Neuron (in vitro differentiated cells): ENCODE measurements around the gene RAB40A.

Experiments used
- H2AFZ ChIP-seq: one replicate; pipeline ENCODE4 v1.6.1; 2013; ENCODE audit warnings: low read depth, mild to moderate bottlenecking, inconsistent platforms, low read length, moderate library complexity
- H3K27me3 ChIP-seq: one replicate; pipeline ENCODE4 v1.6.1; 2013; ENCODE audit warnings: low read length; ENCODE audit not compliant: insufficient read depth
- H3K36me3 ChIP-seq: one replicate; pipeline ENCODE4 v1.6.1; 2013; ENCODE audit warnings: low read length; ENCODE audit not compliant: insufficient read depth
- H3K4me1 ChIP-seq: one replicate; pipeline ENCODE4 v1.6.1; 2013; ENCODE audit warnings: low read length; ENCODE audit not compliant: insufficient read depth
- H3K4me3 ChIP-seq: 2 replicates; pipeline ENCODE4 v1.5.1; 2013; ENCODE audit warnings: mild to moderate bottlenecking, low read length, moderate library complexity
- H3K9me3 ChIP-seq: one replicate; pipeline ENCODE4 v1.6.1; 2013; ENCODE audit warnings: low read length

The RAB40A gene

GRCh38 chrX:103519389-103519788, at the start of gene RAB40A:
RAB40A (minus strand) TSS chrX:103519489; CDS start chrX:103500756, 18,733 bp downstream.
- Histone ChIP-seq H2AFZ (no peak within 1 kb of the TSS), H3K27me3 (no peaks in the 10 kb centered on the region), H3K4me1 (peaks cover 3% of the 10 kb centered on the region), H3K4me3 (no peak within 1 kb of the TSS), H3K9me3 (no peaks in the 10 kb centered on the region), H3K36me3 (no peaks in the 10 kb centered on the region)

GRCh38 chrX:103565752-103566151, 46.5 kb upstream of the RAB40A start:
- Histone ChIP-seq H3K27me3 (no peaks in the 10 kb centered on the region), H3K4me1 (no peaks in the 10 kb centered on the region), H3K4me3 (no peak overlapping the region), H3K36me3 (no peaks in the 10 kb centered on the region), H2AFZ (no peak overlapping the region), H3K9me3 (no peaks in the 10 kb centered on the region)

- Histone ChIP-seq H3K36me3 (no peaks in the 10 kb centered on the region), H3K27me3 (no peaks in the 10 kb centered on the region), H3K9me3 (no peaks in the 10 kb centered on the region), H3K4me3 (no peak overlapping the region), H3K4me1 (no peaks in the 10 kb centered on the region), H2AFZ (no peak overlapping the region)
Observed at GRCh38 chrX:103565197-103565596, 45.9 kb upstream of the RAB40A start.

- Histone ChIP-seq H3K4me3 (no peak overlapping the region), H3K9me3 (no peaks in the 10 kb centered on the region), H3K4me1 (no peaks in the 10 kb centered on the region), H3K27me3 (no peaks in the 10 kb centered on the region), H2AFZ (no peak overlapping the region), H3K36me3 (no peaks in the 10 kb centered on the region)
Observed at GRCh38 chrX:103562801-103563200, 43.5 kb upstream of the RAB40A start.

- Histone ChIP-seq H3K4me1 (no peaks in the 10 kb centered on the region), H3K27me3 (no peaks in the 10 kb centered on the region), H3K4me3 (no peak overlapping the region), H2AFZ (no peak overlapping the region), H3K9me3 (no peaks in the 10 kb centered on the region), H3K36me3 (no peaks in the 10 kb centered on the region)
Observed at GRCh38 chrX:103560256-103560655, 41.0 kb upstream of the RAB40A start.

GRCh38 chrX:103556963-103557612, 37.8 kb upstream of the RAB40A start:
- Histone ChIP-seq H3K36me3 (no peaks in the 10 kb centered on the region), H3K4me1 (peaks cover 2% of the 10 kb centered on the region), H3K4me3 (no peak overlapping the region), H3K27me3 (no peaks in the 10 kb centered on the region), H3K9me3 (no peaks in the 10 kb centered on the region), H2AFZ (no peak overlapping the region)

GRCh38 chrX:103554687-103555424, 35.6 kb upstream of the RAB40A start:
- Histone ChIP-seq H3K4me3 (peak overlapping the region; percentile 85), H2AFZ (peak overlapping the region; percentile 19), H3K4me1 (peaks cover 6% of the 10 kb centered on the region), H3K27me3 (no peaks in the 10 kb centered on the region), H3K9me3 (no peaks in the 10 kb centered on the region), H3K36me3 (no peaks in the 10 kb centered on the region)

- Histone ChIP-seq H2AFZ (no peak overlapping the region), H3K4me3 (no peak overlapping the region), H3K4me1 (peaks cover 6% of the 10 kb centered on the region), H3K27me3 (no peaks in the 10 kb centered on the region), H3K36me3 (no peaks in the 10 kb centered on the region), H3K9me3 (no peaks in the 10 kb centered on the region)
Observed at GRCh38 chrX:103552236-103552635, 32.9 kb upstream of the RAB40A start.

- Histone ChIP-seq H3K36me3 (no peaks in the 10 kb centered on the region), H3K9me3 (no peaks in the 10 kb centered on the region), H2AFZ (no peak overlapping the region), H3K4me3 (no peak overlapping the region), H3K27me3 (no peaks in the 10 kb centered on the region), H3K4me1 (peaks cover 6% of the 10 kb centered on the region)
Observed at GRCh38 chrX:103550415-103551051, 31.2 kb upstream of the RAB40A start.

GRCh38 chrX:103549916-103550315, 30.6 kb upstream of the RAB40A start:
- Histone ChIP-seq H3K4me1 (peaks cover 6% of the 10 kb centered on the region), H3K4me3 (no peak overlapping the region), H3K9me3 (no peaks in the 10 kb centered on the region), H3K36me3 (no peaks in the 10 kb centered on the region), H3K27me3 (no peaks in the 10 kb centered on the region), H2AFZ (no peak overlapping the region)

GRCh38 chrX:103540145-103540544, 20.9 kb upstream of the RAB40A start:
- Histone ChIP-seq H3K27me3 (no peaks in the 10 kb centered on the region), H3K36me3 (no peaks in the 10 kb centered on the region)

GRCh38 chrX:103539695-103540094, 20.4 kb upstream of the RAB40A start:
- no peak overlapping the region for H2AFZ ChIP-seq
- no peak overlapping the region for H3K4me3 ChIP-seq
- no peaks in the 10 kb centered on the region for H3K36me3 ChIP-seq
- H3K27me3 ChIP-seq = no peaks in the 10 kb centered on the region
- no peaks in the 10 kb centered on the region for H3K9me3 ChIP-seq
- H3K4me1 ChIP-seq = no peaks in the 10 kb centered on the region

More at GRCh38 chrX:103540145-103540544, 20.9 kb upstream of the RAB40A start:
- no peak overlapping the region for H2AFZ ChIP-seq
- no peaks in the 10 kb centered on the region for H3K4me1 ChIP-seq
- no peak overlapping the region for H3K4me3 ChIP-seq
- no peaks in the 10 kb centered on the region for H3K9me3 ChIP-seq

- Histone ChIP-seq H3K4me1 (no peaks in the 10 kb centered on the region), H3K9me3 (no peaks in the 10 kb centered on the region), H3K36me3 (no peaks in the 10 kb centered on the region), H3K27me3 (no peaks in the 10 kb centered on the region), H3K4me3 (no peak overlapping the region), H2AFZ (no peak overlapping the region)
Observed at GRCh38 chrX:103538728-103539127, 19.4 kb upstream of the RAB40A start.
